Calu3 (cell line): ENCODE data around the gene QKI. TPM values are rescaled to one million over a fixed set of nuclear protein-coding genes. Genes with fewer than 3 reads are reported as not detected.

Experiments used
- Bru-seq: library from RNA; stranded (reverse); fragments of 400-500 nt; gene quantifications from one replicate; lab custom pipeline; 2021; lab: Mats Ljungman, UMichigan
- BruChase-seq, 2 experiments: library from RNA; stranded (reverse); fragments of 400-500 nt; gene quantifications; one replicate each; lab custom pipeline; 2021; lab: Mats Ljungman, UMichigan
- BruUV-seq: library from RNA; stranded (reverse); fragments of 400-500 nt; replicated peaks from 2 replicates; lab custom pipeline; 2021; lab: Mats Ljungman, UMichigan
- CTCF ChIA-PET: fragments of 300-600 bp; sonication (Branson Sonifier 250); formaldehyde crosslinking; loops from one replicate; lab custom pipeline; 2022; ENCODE audit warnings: antibody characterized with exemption; lab: Charles Lee
- DNase-seq: peaks from one replicate; pipeline ENCODE4 v3.0.0; 2022
- H3K27ac Mint-ChIP-seq: one replicate; pipeline ENCODE4 v1.8.0; 2022; ENCODE audit warnings: mixed read lengths; ENCODE audit not compliant: unreplicated experiment
- H3K27me3 Mint-ChIP-seq: one replicate; pipeline ENCODE4 v1.8.0; 2022; ENCODE audit warnings: mixed read lengths; ENCODE audit not compliant: unreplicated experiment
- H3K36me3 Mint-ChIP-seq: one replicate; pipeline ENCODE4 v1.8.0; 2022; ENCODE audit warnings: mild to moderate bottlenecking, moderate library complexity, mixed read lengths; ENCODE audit not compliant: insufficient read depth, unreplicated experiment
- H3K4me1 Mint-ChIP-seq: one replicate; pipeline ENCODE4 v1.8.0; 2022; ENCODE audit warnings: mild to moderate bottlenecking, low read depth, mixed read lengths; ENCODE audit not compliant: unreplicated experiment
- H3K4me3 Mint-ChIP-seq: one replicate; pipeline ENCODE4 v1.8.0; 2022; ENCODE audit warnings: mild to moderate bottlenecking, low read depth, moderate library complexity, mixed read lengths; ENCODE audit not compliant: unreplicated experiment
- H3K9me3 Mint-ChIP-seq: one replicate; pipeline ENCODE4 v1.8.0; 2022; ENCODE audit warnings: low read depth, mixed read lengths; ENCODE audit not compliant: unreplicated experiment
- CTCF ChIP-seq: fragments of 200-600 bp; IDR thresholded peaks from one replicate; pipeline ENCODE4 v1.8.0; 2022; ENCODE audit warnings: antibody characterized with exemption; ENCODE audit not compliant: unreplicated experiment
- intact Hi-C: fragments of 100-400 bp; cut with micrococcal nuclease; formaldehyde crosslinking; loops from one replicate; pipeline ENCODE4 v1.10.0; 2022; ENCODE audit not compliant: unreplicated experiment
- long read RNA-seq: library from polyadenylated mRNA; stranded (forward); transcript quantifications from one replicate; pipeline ENCODE4 v2.0.0, GENCODE V29; 2022
- total RNA-seq: library from RNA; stranded (reverse); gene quantifications from 2 replicates; pipeline ENCODE4 v1.2.3, GENCODE V29; 2022

QKI gene
- 94.1 and 131 TPM in 2 replicates for total RNA-seq
- Bru-seq, nascent RNA, result percentile 95 among the genes with signal in this experiment
- BruChase-seq, experiment 1, labeled RNA remaining after a 6-hour chase, result percentile 86 among the genes with signal in this experiment
- BruChase-seq, experiment 2, labeled RNA remaining after a 2-hour chase, result percentile 91 among the genes with signal in this experiment
- long read RNA-seq, full-length matches to known transcripts, result 21 of 31 reads
- long read RNA-seq, partial matches to known transcripts, result 2 of 31 reads
- long read RNA-seq, other reads (novel, unspliced or antisense), result 8 of 31 reads

DNA sequence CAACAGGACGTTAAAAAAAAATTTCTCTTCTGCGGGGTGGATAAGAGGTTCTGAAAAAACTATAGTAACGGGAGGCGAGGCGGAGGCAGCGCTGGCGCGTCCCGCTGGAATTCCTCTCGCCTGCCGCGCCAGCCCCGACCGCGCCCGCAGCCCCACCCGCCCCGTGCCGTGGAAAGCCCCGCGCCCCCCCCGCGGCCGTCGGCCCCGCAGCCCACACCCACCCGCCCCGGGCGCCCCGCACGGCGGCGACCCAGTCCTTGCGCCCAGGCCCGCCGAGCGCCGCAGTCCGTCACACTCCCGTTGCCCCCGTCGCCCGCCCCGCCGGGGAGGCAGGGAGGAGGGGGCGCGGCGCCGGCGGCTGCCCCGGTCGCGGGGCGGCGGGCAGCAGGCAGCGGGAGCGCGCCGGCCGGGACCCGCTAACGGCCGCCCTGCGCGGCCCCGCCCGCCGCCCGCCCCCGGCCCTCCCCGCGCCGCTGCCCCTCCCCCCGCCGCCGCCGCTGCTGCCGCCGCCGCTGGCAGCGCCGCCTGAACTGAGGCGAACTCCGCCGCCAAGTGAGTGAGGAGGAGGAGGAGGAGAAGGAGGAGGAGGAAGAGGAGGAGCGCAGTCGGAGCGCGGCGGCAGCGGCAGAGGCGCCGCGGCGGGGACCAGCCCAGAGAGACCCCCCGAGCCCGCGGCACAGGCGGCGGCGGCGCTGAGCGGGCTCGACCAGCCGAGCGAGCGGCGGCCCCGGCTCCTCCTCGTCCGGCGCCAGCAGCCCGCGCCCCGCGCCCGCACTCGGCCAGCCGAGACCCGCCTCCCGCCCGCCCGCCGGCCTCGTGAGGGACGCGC is at the start of gene QKI:
QKI (plus strand) TSS at position 602 of the 829 bp plus-strand sequence. CDS start 476 bp downstream, outside the sequence.
- Mint-ChIP-seq H3K27ac (peak within 1 kb of the TSS; percentile 92), H3K4me1 (peaks cover 22% of the 10 kb centered on the region), H3K4me3 (peak within 1 kb of the TSS; percentile 83), H3K36me3 (peaks cover 63% of the 10 kb centered on the region), H3K27me3 (no peaks in the 10 kb centered on the region), H3K9me3 (no peaks in the 10 kb centered on the region)
- DNase-seq, result peak; percentile 85
- CTCF ChIA-PET, result no interaction called here
- no TSS peak for BruUV-seq
- intact Hi-C loops, result no loop called here
- no peak for TF ChIP-seq CTCF

- Mint-ChIP-seq H3K27me3 (peaks cover 16% of the 10 kb centered on the region), H3K36me3 (no peaks in the 10 kb centered on the region), H3K9me3 (peaks cover 2% of the 10 kb centered on the region), H3K27ac (no peak overlapping the region), H3K4me3 (no peak overlapping the region), H3K4me1 (no peaks in the 10 kb centered on the region)
- CTCF ChIA-PET, result no interaction called here
- no peak for TF ChIP-seq CTCF
- DNase-seq, result no peak
- intact Hi-C loops, result no loop called here
- no TSS peak for BruUV-seq
Observed at GRCh38 chr6:163366288-163366687, 48.2 kb upstream of the QKI start.

GRCh38 chr6:163367497-163368183 is 46.9 kb upstream of the QKI start:
- Mint-ChIP-seq H3K4me1 (no peaks in the 10 kb centered on the region), H3K36me3 (no peaks in the 10 kb centered on the region), H3K9me3 (peaks cover 2% of the 10 kb centered on the region), H3K27ac (no peak overlapping the region), H3K27me3 (peaks cover 16% of the 10 kb centered on the region), H3K4me3 (no peak overlapping the region)
- CTCF ChIA-PET, result no interaction called here
- intact Hi-C loops, result no loop called here
- BruUV-seq, result no TSS peak
- no peak for TF ChIP-seq CTCF
- DNase-seq, result peak; percentile 16

DNA sequence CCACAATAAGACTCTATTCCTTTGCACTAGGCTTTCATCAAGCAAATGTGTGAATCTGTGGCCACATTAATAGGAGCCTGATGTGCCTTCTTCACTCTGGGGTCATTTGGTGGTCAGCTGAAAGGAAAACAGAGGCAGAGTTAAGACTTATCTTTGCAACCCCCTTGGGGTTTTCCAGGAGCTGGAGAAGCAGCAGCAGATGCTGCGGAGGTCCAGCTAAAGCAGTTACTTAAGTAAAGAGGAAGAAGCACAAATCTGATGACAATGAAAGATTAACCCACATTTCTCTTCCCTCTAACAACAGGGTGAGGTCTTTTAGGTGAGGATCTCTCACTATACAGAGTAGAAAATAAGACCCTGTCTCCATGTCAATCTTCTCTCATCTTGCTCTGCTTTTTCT is 45.4 kb upstream of the QKI start:
- CTCF ChIA-PET, result interaction anchor here (0.6 kb wide), 1 partner anchor 1072 kb away, joined by 4 read pairs; no protein-coding TSS in a partner anchor
- no peak overlapping the region for H3K27ac Mint-ChIP-seq
- H3K27me3 Mint-ChIP-seq, result peaks cover 16% of the 10 kb centered on the region
- no peak overlapping the region for H3K4me3 Mint-ChIP-seq
- no peak for DNase-seq
- TF ChIP-seq CTCF, result no peak
- peaks cover 2% of the 10 kb centered on the region for H3K9me3 Mint-ChIP-seq
- BruUV-seq, result no TSS peak
- H3K4me1 Mint-ChIP-seq, result no peaks in the 10 kb centered on the region
- intact Hi-C loops, result no loop called here
- H3K36me3 Mint-ChIP-seq, result no peaks in the 10 kb centered on the region
